WTC11 (cell line): ENCODE measurements around the gene CCDC138.

Experiments
- CBFB ChIP-seq: sonication (generic); formaldehyde crosslinking; IDR thresholded peaks from 2 replicates; pipeline ENCODE4 v1.8.1; 2022; ENCODE audit warnings: mild to moderate bottlenecking, low read depth, missing genetic modification reagents
- CTCF ChIP-seq: fragments of 200-600 bp; IDR thresholded peaks from 2 replicates; pipeline ENCODE4 v1.8.0; 2022; ENCODE audit warnings: antibody characterized with exemption
- KAT7 ChIP-seq: sonication (generic); formaldehyde crosslinking; IDR thresholded peaks from 2 replicates; pipeline ENCODE4 v1.8.1; 2023; ENCODE audit warnings: missing genetic modification reagents, mild to moderate bottlenecking, borderline replicate concordance
- OVOL2 ChIP-seq: fragments of 250-450 bp; sonication (Bioruptor Pico); IDR thresholded peaks from 2 replicates; pipeline ENCODE4 v1.9.0; 2021; ENCODE audit warnings: mild to moderate bottlenecking, borderline replicate concordance
- SMAD3 ChIP-seq: sonication (generic); formaldehyde crosslinking; IDR thresholded peaks from 2 replicates; pipeline ENCODE4 v1.8.0; 2022; ENCODE audit warnings: missing genetic modification reagents, mild to moderate bottlenecking, borderline replicate concordance
- TF ChIP-seq, protein P1 (sequence below): sonication (generic); formaldehyde crosslinking; IDR thresholded peaks from 2 replicates; pipeline ENCODE4 v1.8.1; 2022; ENCODE audit warnings: mild to moderate bottlenecking, missing genetic modification reagents, moderate library complexity, borderline replicate concordance

- TF ChIP-seq CTCF (no peak), SMAD3 (CRISPR knock-in tag) (no peak), OVOL2 (CRISPR knock-in tag) (no peak), CBFB (CRISPR knock-in tag) (no peak), KAT7 (CRISPR knock-in tag) (no peak)
- TF ChIP-seq, protein P1, sequence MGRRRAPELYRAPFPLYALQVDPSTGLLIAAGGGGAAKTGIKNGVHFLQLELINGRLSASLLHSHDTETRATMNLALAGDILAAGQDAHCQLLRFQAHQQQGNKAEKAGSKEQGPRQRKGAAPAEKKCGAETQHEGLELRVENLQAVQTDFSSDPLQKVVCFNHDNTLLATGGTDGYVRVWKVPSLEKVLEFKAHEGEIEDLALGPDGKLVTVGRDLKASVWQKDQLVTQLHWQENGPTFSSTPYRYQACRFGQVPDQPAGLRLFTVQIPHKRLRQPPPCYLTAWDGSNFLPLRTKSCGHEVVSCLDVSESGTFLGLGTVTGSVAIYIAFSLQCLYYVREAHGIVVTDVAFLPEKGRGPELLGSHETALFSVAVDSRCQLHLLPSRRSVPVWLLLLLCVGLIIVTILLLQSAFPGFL (CRISPR knock-in tag) = no peak
Measured at GRCh38 chr2:108778857-108779256, 7.7 kb upstream of the CCDC138 start.
